Measurements from ENCODE around the gene RNF187.
"Not testable (repeated sequence)": the region's sequence is repeated elsewhere in the genome, so short reads cannot be mapped to it uniquely, and the experiment has no call there.

The RNF187 gene

DNA sequence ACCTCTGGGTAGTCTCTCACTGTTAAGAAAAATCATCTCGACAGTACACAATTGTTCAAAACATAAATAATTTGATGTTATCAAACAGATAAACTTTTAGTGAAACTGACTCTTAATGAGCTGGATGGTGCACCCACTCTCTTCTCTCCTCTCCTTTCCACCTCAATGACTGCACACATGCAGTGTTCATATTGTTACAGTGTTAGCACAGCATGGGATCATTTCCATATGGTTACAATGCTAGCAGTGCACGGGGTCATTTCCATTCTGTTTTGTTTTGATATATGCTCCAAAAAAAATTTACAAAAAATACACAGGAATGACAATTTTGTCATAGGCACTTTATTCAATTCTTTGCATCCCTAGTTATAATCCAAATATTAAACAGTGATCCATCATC, 26.4 kb upstream of the RNF187 start:
- DNase-seq (ENCODE audit: low spot score), result no peak

DNA sequence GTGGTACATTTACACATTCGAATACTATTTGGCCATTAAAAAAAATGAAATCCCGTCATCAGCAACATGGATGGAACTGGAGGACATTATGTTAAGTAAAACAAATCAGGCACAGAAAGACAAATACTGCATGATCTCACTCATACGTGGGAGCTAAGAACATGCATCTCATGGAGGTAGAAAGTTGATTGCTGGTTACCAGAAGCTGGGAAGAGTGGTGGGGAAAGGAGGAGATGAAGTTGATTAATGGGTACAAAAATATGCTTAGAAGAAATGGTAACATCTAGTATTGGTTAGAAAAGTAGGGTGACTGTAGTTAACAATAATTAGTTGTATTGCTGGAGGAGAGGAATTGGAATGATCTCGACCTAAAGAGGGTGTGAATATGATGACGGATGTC, 24.6 kb upstream of the RNF187 start:
- DNase-seq (ENCODE audit: low spot score), result no peak

DNA sequence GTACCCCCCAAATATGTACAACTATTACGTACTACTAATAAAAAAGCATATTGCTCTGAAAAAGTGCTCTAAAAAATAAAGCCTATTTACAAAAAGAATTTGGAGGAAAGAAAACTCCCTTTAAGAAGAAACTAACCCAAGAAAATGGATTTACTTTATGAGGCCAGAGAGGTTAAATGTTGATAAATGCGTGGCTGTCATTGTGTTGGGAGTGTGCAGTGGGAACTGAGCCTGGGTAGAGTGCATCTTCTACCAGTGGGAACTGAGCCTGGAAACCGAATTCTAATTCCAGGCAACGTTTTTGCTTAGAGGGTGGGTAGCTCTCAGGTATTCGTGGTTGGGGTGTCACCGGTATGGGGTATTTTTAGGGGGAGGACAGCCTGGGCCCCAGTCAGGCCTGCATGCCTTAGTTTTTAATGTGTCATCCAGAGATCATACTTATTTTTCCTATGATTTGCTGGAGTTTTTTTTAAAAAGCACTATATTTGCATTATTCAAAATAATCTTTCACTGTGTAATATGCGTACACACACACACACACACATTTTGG, 24.1 kb upstream of the RNF187 start:
- DNase-seq (ENCODE audit: low spot score), result no peak

DNA sequence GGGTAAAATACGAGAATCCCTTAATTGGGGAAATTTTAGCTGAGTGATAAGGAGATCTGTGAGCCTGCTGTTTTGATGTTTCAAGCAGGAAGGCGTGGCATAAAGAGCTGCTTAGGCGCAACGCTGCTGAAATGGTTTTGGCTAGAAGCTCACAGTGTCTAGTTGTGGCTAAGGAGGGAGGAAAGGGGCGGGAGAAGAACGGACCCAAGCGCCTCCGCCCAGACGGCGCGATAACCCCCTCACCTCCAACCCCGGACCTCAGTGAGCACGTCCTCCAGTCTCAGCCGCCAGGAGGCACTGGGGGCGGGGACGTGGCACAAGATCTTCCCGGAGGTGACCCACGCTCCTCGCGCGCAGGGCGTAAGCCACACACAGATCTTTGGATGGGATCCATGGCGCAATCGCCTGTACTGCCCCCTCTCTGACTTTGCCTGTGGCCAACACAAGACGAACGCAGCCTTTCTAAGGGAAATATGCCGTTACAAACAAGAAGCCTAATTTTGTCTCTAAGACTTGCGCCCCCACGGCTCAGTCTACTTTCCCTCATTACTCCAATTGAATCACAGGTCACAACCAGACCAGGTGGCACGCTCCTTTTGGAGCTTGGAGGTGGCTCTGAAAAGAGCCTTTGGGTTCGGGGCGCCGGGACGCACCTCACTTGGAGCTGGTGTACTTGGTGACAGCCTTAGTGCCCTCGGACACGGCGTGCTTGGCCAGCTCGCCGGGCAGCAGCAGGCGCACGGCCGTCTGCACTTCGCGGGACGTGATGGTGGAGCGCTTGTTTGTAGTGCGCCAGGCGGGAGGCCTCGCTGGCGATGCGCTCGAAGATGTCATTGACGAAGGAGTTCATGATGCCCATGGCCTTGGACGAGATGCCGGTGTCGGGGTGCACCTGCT, 23.4 kb upstream of the RNF187 start:
- no peak for DNase-seq (ENCODE audit: low spot score)

DNA sequence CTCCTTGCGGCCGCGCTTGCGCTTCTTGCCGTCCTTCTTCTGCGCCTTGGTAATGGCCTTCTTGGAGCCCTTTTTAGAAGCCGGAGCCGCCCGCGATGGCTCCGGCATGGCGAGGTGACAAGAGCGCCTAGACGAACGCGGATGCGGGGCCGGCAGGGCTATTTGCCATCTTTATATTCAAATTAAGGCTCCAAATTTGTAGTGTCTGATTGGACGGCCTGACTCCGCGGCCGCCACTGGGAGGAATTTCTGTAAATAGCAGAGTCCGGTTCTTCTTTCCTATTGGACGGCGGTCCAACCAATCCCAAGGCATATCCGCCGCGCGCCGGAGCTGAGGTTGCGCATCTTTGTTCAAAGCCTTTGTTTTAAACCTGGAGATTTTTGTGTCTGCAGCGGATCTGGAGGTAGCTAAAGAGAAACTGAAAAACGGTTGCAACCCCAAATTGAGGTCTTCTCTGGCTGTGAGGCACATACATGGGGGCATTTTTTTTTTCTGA, 22.6 kb upstream of the RNF187 start:
- DNase-seq (ENCODE audit: low spot score), result peak; percentile 78

DNA sequence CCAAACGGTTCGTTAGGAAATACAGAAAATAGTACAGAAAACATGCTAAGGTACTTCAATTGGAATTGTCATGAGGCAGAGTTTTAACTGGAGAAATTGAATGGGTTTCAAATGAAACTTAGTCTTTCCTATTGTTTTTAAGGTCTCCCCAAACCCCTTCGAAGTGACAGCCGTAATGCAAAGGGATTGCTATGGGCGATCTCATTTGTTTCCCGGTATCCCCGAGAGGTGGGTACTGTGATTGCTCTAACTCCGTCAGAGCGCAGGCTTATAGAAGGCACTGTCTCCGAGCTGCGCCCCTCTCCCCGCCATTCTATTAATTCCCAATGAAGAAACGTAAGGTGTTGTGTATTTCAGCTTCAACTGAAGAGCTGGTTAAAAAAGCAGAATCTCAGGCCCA, 22.0 kb upstream of the RNF187 start:
- DNase-seq (ENCODE audit: low spot score), result no peak

DNA sequence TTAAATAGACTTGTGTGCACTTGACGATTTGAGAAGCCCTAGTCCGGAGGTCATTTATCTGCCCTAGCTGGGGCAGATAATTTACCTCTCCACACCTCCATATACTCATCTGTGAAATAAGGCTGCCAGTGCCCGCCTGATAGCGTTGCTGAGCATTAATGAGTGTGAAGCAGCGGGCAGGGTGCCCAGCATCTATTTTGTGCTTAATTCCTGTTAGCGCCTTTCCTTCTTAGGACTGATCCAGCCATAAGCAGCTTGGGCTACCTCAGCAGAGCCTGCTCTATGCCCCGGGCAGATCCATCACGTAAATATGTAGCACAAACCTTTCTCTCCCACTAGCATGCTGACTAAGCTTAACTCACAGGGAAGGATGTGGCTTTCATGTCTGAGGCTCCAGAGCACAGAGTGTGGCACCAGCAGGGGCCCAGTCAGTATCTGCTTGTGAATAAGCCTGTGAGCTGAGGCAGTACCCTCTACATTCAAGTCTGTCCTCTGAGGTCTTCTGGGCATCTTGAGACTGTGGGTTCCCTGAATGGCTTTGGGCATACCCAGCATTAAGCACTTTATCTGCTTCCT, 21.5 kb upstream of the RNF187 start:
- DNase-seq (ENCODE audit: low spot score), result no peak

DNA sequence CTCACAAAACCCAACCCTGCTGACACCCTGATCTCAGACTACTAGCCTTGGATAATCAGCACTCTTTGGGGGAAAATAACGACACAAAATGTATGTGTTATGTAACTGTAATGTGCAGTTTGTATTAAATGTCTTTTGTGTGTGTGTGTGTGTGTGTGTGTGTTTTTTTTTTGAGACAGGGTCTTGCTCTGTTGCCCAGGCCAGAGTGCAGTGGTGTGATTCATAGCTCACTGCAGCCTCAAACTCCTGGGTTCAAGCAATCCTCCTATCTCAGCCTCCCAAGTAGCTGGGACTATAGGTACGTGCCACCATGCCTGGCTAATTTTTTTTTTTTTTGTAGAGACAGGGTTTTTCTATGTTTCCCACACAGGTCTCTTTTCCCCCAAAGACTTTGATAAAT, 19.0 kb upstream of the RNF187 start:
- not testable (repeated sequence) for DNase-seq (ENCODE audit: low spot score)

DNA sequence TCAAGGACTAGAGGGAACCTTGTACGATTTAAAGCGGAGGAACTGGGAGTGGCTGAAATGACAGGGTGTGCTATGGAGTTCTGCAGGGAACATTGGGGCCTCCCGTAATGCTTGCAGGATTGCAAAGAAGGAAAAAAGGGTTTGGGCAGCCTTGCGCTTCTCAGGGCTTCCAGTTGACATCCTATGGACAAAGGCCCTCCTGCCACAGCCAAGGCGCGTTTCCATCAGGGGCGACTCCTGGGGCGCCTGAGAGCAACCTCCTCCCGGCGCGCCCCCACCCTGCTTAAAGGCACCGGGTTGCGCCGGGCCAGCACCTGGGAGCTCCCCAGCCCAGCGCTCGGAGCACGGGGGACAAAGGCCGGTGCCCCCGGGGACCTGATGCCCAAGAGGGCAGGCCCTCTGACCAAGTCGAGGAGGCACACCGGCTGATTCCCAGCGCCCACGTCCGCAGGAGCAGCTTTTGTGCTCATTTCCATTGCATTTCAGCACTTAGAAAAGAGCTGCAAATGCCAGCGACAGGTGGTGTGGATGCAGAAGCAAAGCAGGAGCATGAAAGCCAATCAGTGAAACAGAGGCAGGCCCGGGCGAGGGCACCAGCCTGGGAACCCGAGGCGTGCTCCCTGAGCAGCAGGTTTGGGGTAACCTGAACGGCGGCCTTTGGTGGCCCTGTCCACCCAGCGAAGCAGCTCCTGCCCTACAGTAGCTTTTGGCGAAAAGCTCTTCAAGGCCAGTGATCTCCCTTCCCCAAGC, 17.6 kb upstream of the RNF187 start:
- DNase-seq (ENCODE audit: low spot score), result no peak

DNA sequence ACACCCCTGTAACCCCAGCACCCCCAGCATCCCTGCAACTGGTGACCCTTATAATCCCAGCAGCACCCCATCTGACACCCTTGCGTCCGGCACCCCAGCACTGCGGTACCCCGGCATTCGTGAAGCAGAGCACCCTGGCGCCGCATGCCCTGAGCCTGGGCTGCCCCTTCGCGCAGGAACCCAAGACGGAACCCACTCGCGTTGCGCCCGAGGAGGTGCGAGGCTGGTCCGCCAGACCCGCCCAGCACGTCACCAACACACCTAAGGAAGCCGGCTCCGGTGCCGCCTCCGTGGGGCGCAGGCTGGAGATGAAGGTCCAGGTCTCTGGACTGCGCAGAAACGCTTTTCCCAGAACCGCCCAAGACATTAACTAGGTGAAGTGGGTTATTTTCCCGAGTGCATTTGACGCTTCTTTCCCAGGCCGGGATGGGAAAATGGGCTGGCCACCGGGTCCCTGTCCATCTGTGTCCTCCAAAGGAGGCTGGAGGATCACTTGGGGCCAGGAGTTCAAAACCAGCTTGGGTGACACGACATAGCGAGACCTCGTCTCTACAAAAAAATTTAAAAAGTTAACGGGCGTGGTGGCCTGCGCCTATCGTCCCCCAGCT, 15.9 kb upstream of the RNF187 start:
- no peak for DNase-seq (ENCODE audit: low spot score)

DNA sequence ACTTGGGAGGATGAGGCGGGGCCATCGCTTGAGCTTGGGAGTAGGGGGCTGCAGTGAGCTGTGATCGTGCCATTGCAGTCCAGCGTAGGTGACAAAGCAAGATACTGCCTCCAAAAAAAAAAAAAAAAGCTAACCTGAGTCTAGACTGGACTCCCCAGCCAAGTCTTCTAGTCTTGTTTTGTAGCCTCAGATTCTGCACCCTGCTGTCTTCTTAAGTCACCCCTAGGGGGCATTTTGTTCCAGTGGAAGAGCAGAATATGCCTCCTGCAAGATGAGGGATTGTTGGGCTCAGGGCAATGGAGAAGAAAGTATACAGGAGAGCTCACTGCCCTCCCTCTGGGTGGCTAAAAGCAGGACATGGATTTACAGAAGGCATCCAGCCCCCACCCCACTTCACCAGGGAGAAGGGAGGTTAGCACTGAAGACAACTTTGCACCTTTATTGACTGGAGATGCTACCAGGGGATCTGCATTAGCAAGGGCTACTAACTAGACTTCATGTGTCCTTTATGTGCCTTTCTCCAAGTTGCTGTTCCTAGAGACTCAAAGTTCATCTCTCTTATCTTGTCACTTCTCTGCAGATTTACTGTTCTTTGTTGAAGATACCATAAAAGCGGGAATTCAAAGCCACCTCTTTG, 15.3 kb upstream of the RNF187 start:
- DNase-seq (ENCODE audit: low spot score), result no peak

DNA sequence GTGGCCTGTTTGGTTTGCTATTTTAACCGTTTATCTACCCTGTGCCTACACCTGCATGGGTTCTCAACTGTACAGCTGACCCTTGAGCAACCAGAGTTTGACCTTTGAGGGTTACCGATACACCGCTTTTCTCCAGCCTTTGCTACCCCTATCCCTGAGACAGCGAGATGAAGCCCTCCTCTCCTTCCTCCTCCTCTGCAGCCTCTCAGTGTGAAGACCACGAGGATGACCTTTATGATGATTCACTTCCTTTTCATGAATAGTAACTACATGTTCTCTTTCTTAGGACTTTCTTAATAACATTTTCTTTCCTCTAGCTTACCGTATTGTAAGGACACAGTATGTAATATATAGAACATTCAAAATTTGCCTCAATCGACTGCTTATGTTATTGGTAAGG, 14.5 kb upstream of the RNF187 start:
- DNase-seq (ENCODE audit: low spot score), result no peak

DNA sequence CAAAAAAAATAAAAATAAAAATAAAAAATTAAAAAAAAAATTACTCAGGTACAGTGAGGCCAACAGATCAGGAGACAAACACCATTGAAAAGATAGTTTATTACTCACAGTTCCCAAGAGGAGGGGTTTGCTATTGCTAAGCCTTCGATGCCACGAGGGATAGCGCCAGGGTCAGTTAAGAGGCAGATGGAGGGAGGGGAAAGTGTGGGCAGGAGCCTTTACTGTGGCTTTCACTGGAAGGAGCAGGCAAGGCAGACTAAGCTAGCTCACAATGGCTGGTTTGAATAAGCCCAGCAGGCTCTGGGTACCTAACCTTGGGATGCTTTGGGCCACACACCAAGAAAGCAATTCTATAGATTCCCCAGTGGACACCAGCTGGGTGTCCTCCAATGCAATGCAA, 12.7 kb upstream of the RNF187 start:
- DNase-seq (ENCODE audit: low spot score), result no peak

DNA sequence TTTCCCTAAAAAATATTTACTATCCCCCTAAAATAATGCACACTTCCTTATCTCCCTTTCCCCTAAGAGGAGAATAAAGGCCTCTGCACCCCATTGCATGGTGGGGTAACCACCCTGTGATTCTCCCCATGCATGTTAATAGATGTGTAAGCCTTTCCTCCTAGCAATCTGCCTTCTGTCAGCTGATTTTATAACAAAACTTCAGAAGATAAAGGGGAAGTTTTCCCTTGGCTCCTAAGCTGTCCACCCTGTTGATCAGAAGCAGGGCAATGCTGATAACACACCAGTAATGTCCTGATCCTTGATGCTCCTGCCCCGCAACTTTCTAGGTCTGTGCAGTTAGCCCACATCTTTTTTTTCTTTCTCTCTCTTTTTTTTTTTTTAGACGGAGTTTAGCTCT, 11.4 kb upstream of the RNF187 start:
- no peak for DNase-seq (ENCODE audit: low spot score)

DNA sequence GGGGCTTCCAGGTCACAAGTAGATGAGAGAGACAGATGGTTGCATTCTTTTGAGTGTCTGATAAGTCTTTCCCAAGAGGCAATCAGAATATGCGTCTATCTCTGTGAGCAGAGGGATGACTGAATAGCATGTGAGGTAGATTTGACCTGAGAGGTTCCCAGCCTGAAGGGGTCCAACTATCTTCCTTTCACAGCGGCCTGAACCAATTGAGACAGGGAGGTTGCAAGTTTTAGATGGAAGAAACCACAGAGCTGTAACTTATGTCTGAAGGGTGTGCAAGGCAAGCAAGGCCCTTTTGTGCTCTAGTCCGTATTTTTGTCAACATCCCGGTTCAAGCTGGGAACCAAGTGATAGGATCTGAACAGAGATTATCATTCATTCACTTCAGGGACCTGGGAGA, 9.9 kb upstream of the RNF187 start:
- no peak for DNase-seq (ENCODE audit: low spot score)

DNA sequence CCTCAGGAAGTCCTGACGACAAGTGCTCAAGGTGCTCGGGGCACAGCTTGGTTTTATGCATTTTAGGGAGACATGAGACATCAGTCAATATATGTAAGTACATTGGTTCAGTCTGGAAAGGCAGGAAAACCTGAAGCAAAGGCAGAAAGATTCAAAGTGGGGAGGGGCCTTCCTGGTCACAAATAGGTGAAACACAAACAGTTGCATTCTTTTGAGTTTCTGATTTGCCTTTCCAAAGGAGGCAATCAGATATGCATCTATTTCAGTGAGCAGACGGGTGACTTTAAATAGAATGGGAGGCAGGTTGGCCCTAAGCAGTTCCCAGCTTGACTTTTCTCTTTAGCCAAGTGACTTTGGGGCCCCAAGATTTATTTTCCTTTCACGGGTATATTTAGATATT, 8.9 kb upstream of the RNF187 start:
- no peak for DNase-seq (ENCODE audit: low spot score)

DNA sequence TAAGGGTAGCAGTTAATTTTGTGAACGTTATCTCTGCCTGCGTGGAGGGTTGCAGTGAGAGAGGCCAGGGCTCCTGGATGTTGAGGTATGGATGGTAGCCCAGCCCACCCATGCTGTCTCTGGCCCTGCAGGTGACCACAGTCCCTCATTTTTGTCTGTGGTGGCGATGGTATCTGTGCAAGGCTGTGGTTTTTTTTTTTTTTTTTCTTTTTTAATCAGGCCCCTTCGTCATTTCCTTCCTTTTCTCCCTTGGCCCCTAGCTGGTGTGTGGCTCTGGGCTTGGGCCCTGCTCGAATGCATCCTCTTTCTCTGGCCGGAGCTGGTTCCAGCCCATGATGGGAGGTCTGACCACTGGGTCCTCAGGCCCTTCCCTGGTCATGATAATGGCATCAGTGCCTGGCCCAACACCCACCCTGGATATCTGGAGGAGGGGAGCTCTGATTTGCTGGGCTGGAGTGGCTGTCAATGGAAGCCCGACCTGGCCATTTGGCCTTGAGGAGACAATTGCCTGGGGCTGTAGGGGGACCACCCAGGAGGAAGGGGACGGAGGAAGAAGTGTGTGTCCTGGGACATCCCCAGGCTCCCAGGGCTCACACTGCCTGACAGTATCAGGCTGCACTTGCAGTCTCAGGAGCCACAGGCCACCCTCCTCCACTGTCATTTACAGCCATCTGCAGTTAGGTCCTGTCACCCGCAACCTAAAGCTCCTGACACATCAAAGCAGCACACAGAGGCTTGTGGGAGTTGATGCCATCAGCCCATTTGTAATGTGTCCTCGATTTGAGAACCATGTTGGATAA, 8.1 kb upstream of the RNF187 start:
- no peak for DNase-seq (ENCODE audit: low spot score)

DNA sequence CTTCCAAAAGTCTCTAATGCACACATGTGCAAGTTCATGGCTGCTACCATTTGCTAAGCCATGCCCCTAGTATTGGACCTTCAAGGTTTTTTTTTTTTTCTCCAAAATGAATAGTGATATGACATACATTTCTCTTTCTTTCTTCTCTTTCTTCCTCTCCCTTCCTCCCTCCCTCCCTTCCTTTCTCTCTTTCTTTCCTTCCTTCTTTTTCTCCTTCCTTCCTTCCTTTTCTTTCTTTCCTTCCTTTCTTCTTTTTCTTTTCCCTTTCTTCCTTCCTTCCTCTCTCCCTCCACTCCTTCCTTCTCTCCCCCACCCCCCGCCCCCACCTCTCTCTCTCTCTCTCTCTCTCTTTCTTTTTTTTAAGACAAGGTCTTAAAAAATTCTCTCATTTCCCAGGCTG, 3.4 kb upstream of the RNF187 start:
- no peak for DNase-seq (ENCODE audit: low spot score)

DNA sequence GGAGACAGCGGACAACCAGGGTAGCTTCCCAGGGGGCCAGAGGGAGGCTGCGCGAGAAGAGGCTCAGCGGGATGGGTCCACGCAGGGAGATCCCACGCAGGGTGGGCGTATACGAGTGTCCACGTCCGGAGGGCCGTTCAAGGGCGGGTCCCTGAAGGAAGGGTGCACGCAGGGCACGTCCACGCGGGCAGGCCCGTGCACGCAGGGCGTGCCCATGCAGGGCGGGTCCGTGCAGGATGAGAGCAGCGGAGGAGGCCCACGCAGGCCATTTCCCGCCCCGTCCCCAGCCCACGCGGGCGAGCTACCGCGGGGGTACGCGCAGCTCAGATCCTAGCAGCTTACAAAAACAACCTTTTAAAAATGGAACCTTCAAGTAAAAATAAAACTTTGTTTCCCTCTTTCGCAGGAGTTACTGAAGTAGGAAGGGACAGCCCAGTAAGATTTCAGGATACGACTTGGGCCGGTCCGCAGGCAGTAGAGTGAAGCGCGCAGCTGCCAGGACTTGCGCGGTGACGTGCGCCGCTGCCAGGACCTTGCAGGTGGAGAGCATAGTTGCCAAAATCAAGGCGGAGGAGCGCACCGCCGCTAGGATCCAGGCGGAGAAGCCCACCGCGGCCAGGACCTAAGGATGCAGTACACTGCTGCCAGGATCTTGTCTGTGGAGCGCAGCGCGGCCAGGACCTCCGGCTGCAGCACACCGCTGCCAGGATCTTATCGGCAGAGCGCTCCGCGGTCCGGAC, 416 bp upstream of the RNF187 start:
- peak; percentile 81 for DNase-seq (ENCODE audit: low spot score)
